ENCODE measurements around the gene ALDH4A1. TPM values are rescaled to one million over a fixed set of nuclear protein-coding genes. Genes with fewer than 3 reads are reported as not detected.

Gene ALDH4A1
- total and polyA plus RNA-seq, 9 donors = 2.8 to 13.9 (median 8.0) TPM

DNA sequence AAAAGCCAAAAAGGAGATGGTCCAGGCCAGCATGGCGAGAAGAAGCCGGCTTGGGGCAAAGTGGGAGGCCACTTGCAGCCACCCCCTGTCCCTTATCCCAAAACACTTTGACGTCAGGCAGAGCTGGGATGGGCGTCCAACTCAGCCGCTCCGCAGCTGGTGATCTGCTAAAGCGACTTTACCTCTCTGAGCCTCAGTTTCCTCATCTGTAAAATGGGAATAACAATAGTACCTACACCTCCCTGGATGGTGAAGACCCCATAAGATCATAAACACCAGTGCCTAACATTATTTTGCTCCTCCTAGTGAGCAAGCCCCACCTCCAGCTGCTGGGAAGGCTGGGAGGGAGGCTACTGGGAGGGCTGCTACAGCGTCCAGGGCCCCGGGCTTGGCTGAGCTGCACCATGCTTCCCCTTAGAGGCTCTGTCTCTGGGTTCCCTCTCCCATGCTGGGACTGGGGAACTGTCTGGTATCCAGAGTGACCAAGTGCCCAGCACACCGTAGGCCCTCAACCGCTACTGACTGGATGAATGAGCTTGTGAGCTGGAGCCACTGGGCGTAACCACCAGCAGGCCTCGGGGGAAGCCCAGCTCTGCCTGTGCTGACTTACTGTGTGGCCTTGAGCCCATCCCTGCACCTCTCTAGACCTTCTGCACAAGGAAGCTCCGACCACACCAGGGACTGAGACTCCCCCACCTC is 35.8 kb upstream of the ALDH4A1 start:
- DNase-seq = no peak
- no peaks in the 10 kb centered on the region for H3K9me3 ChIP-seq
- TF ChIP-seq POLR2A (IDR thresholded peaks at IDR 0.05) (no peak), EP300 (IDR thresholded peaks at IDR 0.05) (no peak)
- TF ChIP-seq, protein P1, sequence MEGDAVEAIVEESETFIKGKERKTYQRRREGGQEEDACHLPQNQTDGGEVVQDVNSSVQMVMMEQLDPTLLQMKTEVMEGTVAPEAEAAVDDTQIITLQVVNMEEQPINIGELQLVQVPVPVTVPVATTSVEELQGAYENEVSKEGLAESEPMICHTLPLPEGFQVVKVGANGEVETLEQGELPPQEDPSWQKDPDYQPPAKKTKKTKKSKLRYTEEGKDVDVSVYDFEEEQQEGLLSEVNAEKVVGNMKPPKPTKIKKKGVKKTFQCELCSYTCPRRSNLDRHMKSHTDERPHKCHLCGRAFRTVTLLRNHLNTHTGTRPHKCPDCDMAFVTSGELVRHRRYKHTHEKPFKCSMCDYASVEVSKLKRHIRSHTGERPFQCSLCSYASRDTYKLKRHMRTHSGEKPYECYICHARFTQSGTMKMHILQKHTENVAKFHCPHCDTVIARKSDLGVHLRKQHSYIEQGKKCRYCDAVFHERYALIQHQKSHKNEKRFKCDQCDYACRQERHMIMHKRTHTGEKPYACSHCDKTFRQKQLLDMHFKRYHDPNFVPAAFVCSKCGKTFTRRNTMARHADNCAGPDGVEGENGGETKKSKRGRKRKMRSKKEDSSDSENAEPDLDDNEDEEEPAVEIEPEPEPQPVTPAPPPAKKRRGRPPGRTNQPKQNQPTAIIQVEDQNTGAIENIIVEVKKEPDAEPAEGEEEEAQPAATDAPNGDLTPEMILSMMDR (IDR thresholded peaks at IDR 0.05) = no peak
- no peak overlapping the region for H3K27ac ChIP-seq
- intact Hi-C loops (cut with DNase I) = no loop called here
- no peaks in the 10 kb centered on the region for H3K4me1 ChIP-seq (ENCODE audit: insufficient read depth)
- no peaks in the 10 kb centered on the region for H3K36me3 ChIP-seq
- no peaks in the 10 kb centered on the region for H3K27me3 ChIP-seq
- WGBS, 3 donors = 81 to 88% (median 84%) methylated on average over 13 to 14 of the region's 14 CpGs
- H3K4me3 ChIP-seq = no peak overlapping the region

DNA sequence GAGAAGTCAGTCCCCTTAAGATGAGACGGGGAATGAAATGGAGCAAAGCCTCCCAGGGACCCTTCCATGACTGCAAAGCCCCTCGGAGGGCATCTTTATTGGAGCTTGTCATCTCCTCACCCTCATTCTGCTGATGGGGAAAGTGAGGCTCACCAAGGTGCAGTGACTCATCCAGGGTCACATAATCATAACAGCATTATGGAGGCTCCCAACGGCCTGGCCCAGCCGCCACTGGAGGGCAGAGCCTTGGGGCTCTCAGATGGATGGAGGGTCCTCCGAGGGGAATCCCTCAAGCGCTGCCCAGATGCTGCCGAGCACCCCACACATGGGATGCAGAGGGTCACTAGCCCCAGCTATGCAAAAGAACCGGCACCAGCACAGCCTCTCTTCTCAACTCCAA is 35.2 kb upstream of the ALDH4A1 start:
- Histone ChIP-seq H3K36me3 (no peaks in the 10 kb centered on the region), H3K4me3 (no peak overlapping the region), H3K9me3 (no peaks in the 10 kb centered on the region), H3K27me3 (no peaks in the 10 kb centered on the region), H3K4me1 (ENCODE audit: insufficient read depth) (no peaks in the 10 kb centered on the region), H3K27ac (no peak overlapping the region)
- no peak for TF ChIP-seq POLR2A (IDR thresholded peaks at IDR 0.05)
- TF ChIP-seq EP300 (IDR thresholded peaks at IDR 0.05) = no peak
- TF ChIP-seq, protein P1 (IDR thresholded peaks at IDR 0.05) = no peak
- DNase-seq = no peak
- WGBS, 3 donors = 85 to 92% (median 89%) methylated on average over 7 to 8 of the region's 8 CpGs
- intact Hi-C loops (cut with DNase I) = no loop called here

DNA sequence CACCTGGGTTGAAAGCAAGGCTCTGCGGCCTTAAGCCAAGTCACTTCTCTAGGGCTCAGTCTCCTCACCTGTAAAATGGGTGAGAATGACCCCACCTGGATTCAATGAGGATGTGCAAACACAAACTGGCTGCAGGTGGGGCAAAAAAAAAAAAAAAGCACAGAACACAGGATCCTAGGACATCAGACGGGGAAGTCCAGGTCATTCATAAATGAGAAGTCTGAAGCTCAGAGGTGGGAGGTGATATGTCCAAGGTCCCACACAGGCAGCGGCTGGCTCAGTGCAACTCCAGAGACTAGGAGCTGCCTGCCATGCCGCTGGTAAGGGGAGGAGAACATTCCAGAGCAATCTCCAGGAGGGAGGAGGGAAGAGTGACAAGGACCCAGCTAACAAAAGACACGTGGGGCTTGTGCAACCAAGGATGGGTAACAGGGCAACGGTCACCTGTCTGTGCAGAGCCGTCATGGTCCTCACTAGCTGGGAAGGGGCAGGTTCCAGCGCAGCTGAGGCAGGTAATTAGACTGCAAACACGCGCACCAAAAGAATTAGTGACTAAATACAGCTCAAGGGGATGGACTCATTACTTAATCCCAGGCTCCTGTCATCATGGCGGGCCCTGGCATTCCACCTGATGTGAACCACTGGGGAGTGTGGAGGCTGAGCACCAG is 34.6 kb upstream of the ALDH4A1 start:
- H3K4me1 ChIP-seq (ENCODE audit: insufficient read depth) = no peaks in the 10 kb centered on the region
- no peaks in the 10 kb centered on the region for H3K27me3 ChIP-seq
- 78 to 84% (median 81%) methylated on average over 11 of the region's 11 CpGs for WGBS, 3 donors
- no peaks in the 10 kb centered on the region for H3K36me3 ChIP-seq
- no peaks in the 10 kb centered on the region for H3K9me3 ChIP-seq
- no peak overlapping the region for H3K27ac ChIP-seq
- DNase-seq = no peak
- TF ChIP-seq, protein P1 (IDR thresholded peaks at IDR 0.05) = no peak
- TF ChIP-seq POLR2A (IDR thresholded peaks at IDR 0.05) (no peak), EP300 (IDR thresholded peaks at IDR 0.05) (no peak)
- no peak overlapping the region for H3K4me3 ChIP-seq
- intact Hi-C loops (cut with DNase I) = no loop called here

DNA sequence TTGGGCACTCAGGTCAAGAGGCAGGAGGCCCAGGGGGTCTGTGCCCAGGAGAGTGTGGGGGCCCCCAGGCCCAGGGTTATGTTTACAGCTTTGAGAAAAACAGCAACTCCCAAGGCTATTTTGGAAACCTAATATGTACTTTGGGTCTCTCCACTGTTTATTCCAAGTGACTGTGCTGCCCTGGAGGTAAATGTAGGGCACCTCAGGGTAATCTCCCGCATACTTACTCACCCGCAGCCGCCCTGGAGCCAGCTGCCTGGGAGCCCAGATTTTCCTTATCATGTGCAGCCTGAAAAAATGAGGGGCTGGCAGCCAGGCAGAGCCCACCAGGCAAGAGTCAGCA is 34.1 kb upstream of the ALDH4A1 start:
- Histone ChIP-seq H3K27ac (no peak overlapping the region), H3K36me3 (no peaks in the 10 kb centered on the region), H3K9me3 (no peaks in the 10 kb centered on the region), H3K4me3 (no peak overlapping the region), H3K27me3 (no peaks in the 10 kb centered on the region), H3K4me1 (ENCODE audit: insufficient read depth) (no peaks in the 10 kb centered on the region)
- 80 to 83% (median 82%) methylated on average over 3 of the region's 3 CpGs for WGBS, 3 donors
- no peak for DNase-seq
- TF ChIP-seq, protein P1 (IDR thresholded peaks at IDR 0.05) = no peak
- TF ChIP-seq EP300 (IDR thresholded peaks at IDR 0.05) (no peak), POLR2A (IDR thresholded peaks at IDR 0.05) (no peak)
- intact Hi-C loops (cut with DNase I) = no loop called here

Data from ovary (tissue), 9 donors.